Esophagus squamous epithelium (tissue), 5 donors: Measurements from ENCODE around the gene RABEP1. TPM values are rescaled to one million over a fixed set of nuclear protein-coding genes. Genes with fewer than 3 reads are reported as not detected.

Experiments used
- DNase-seq: peaks from one replicate; lab custom pipeline; 2025; lab: John Stamatoyannopoulos, UW
- H3K27ac ChIP-seq, 4 donors: fragments of 200-600 bp; sonication (generic); one replicate each; pipeline ENCODE4 v1.5.1; 2016 to 2019; ENCODE audit warnings: mild to moderate bottlenecking in 1 of 4
- H3K27me3 ChIP-seq, 4 donors: fragments of 200-600 bp; sonication (generic); 1 replicate in 3 of 4; 2 replicates in 1 of 4; pipeline versions ENCODE4 v1.5.1 to v1.6.0; 2017 to 2021; ENCODE audit warnings: antibody characterized with exemption in 1 of 4
- H3K36me3 ChIP-seq, 3 donors: fragments of 200-600 bp; sonication (generic); one replicate each; pipeline ENCODE4 v1.5.1; 2016 to 2019
- H3K4me1 ChIP-seq, 3 donors: fragments of 200-600 bp; sonication (generic); one replicate each; pipeline ENCODE4 v1.5.1; 2017 to 2019
- H3K4me3 ChIP-seq, 4 donors: fragments of 200-600 bp; sonication (generic); 1 replicate in 3 of 4; 2 replicates in 1 of 4; pipeline ENCODE4 v1.5.1; 2016 to 2019; ENCODE audit warnings: mild to moderate bottlenecking in 2 of 4, moderate library complexity in 1 of 4
- H3K9me3 ChIP-seq, 3 donors: fragments of 200-600 bp; sonication (generic); one replicate each; pipeline ENCODE4 v1.5.1; 2016 to 2019
- CTCF ChIP-seq, 6 experiments: fragments of 450-650 bp in 4 of 6; fragments of 200-600 bp in 2 of 6; sonication (generic) in 2 of 6; IDR thresholded peaks; one replicate each; pipeline ENCODE4 v1.5.1; 2016 to 2019; ENCODE audit warnings: antibody characterized with exemption in 6 of 6, mild to moderate bottlenecking in 4 of 6, moderate library complexity in 4 of 6
- POLR2A ChIP-seq, 4 donors: fragments of 450-650 bp; IDR thresholded peaks; one replicate each; pipeline ENCODE4 v1.6.1; 2017; ENCODE audit warnings: antibody characterized with exemption in 4 of 4, mild to moderate bottlenecking in 4 of 4, moderate library complexity in 3 of 4
- WGBS, 2 donors: methylation state at CpG; one replicate each; pipeline ENCODE4 v1.1.5; 2018; 5-methylcytosine and 5-hydroxymethylcytosine counted together
- intact Hi-C: fragments of 100-400 bp; cut with DNase I; formaldehyde crosslinking; loops from one replicate; pipeline ENCODE4 v1.15.0; 2022
- total RNA-seq, 4 donors: library from RNA; depleted of rRNA; stranded (reverse); fragments of >200 nt; gene quantifications; one replicate each; pipeline ENCODE4 v1.1.0, GENCODE V29; 2016
- donor health status: DM: yes; HTN: yes; CAD: no.

RABEP1 gene
- total RNA-seq, 4 donors from 2014 or later = 9.9 to 33.2 (median 23.3) TPM

- TF ChIP-seq CTCF (IDR thresholded peaks at IDR 0.05) (no peak), POLR2A (IDR thresholded peaks at IDR 0.05) (no peak)
- intact Hi-C loops = no loop called here
Measured at GRCh38 chr17:5272322-5272721, 9.8 kb upstream of the RABEP1 start.

GRCh38 chr17:5282642-5283217, 646 bp downstream of the RABEP1 start:
- Histone ChIP-seq H3K27ac (peak overlapping the region; percentile 75 to 95 (median 91)), H3K36me3 (no peaks in the 10 kb centered on the region), H3K9me3 (no peaks in the 10 kb centered on the region), H3K27me3 (no peaks in the 10 kb centered on the region), H3K4me1 (peaks cover 9 to 29% (median 17%) of the 10 kb centered on the region in 3 donors), H3K4me3 (peak overlapping the region; percentile 70 to 97 (median 92))
- intact Hi-C loops = no loop called here
- no peak for DNase-seq
- TF ChIP-seq POLR2A (IDR thresholded peaks at IDR 0.05) = no peak
- no peak for TF ChIP-seq CTCF (IDR thresholded peaks at IDR 0.05)
- WGBS, 2 donors = 2% methylated on average over 12 to 13 of the region's 34 CpGs

More at GRCh38 chr17:5272322-5272721, 9.8 kb upstream of the RABEP1 start:
- Histone ChIP-seq H3K27me3 (no peaks in the 10 kb centered on the region), H3K36me3 (no peaks in the 10 kb centered on the region), H3K27ac (no peak overlapping the region), H3K9me3 (no peaks in the 10 kb centered on the region), H3K4me3 (no peak overlapping the region), H3K4me1 (no peaks in the 10 kb centered on the region)
- 68 to 77% methylated on average over 6 of the region's 6 CpGs for WGBS, 2 donors
- DNase-seq = no peak

- Histone ChIP-seq H3K27ac (peak overlapping the region in 1 of 4 donors; percentile 4), H3K36me3 (no peaks in the 10 kb centered on the region), H3K27me3 (no peaks in the 10 kb centered on the region), H3K9me3 (no peaks in the 10 kb centered on the region), H3K4me3 (peak overlapping the region in 3 of 4 donors; percentile 5 to 97 (median 89)), H3K4me1 (peaks cover 9 to 36% (median 17%) of the 10 kb centered on the region in 3 donors)
- intact Hi-C loops = no loop called here
- DNase-seq = no peak
- WGBS, 2 donors = 38 to 41% methylated on average over 5 of the region's 5 CpGs
- TF ChIP-seq CTCF (IDR thresholded peaks at IDR 0.05) = no peak
- no peak for TF ChIP-seq POLR2A (IDR thresholded peaks at IDR 0.05)
Measured at GRCh38 chr17:5283571-5284315, 1.7 kb downstream of the RABEP1 start.

- peaks cover 9 to 38% (median 17%) of the 10 kb centered on the region in 3 donors for H3K4me1 ChIP-seq
- intact Hi-C loops = no loop called here
- no peak for DNase-seq
- H3K4me3 ChIP-seq = no peak overlapping the region
- H3K27ac ChIP-seq = no peak overlapping the region
- H3K27me3 ChIP-seq = no peaks in the 10 kb centered on the region
- no peaks in the 10 kb centered on the region for H3K9me3 ChIP-seq
- H3K36me3 ChIP-seq = no peaks in the 10 kb centered on the region
- TF ChIP-seq CTCF (IDR thresholded peaks at IDR 0.05) (no peak), POLR2A (IDR thresholded peaks at IDR 0.05) (no peak)
- 69 to 76% methylated on average over 7 of the region's 7 CpGs for WGBS, 2 donors
Measured at GRCh38 chr17:5284681-5285080, 2.6 kb downstream of the RABEP1 start.

GRCh38 chr17:5286846-5287245, 4.8 kb downstream of the RABEP1 start:
- no peaks in the 10 kb centered on the region for H3K36me3 ChIP-seq
- DNase-seq = no peak
- no peak overlapping the region for H3K27ac ChIP-seq
- TF ChIP-seq CTCF (IDR thresholded peaks at IDR 0.05) = no peak
- no peak for TF ChIP-seq POLR2A (IDR thresholded peaks at IDR 0.05)
- peaks cover 4 to 34% (median 17%) of the 10 kb centered on the region in 3 donors for H3K4me1 ChIP-seq
- no peaks in the 10 kb centered on the region for H3K27me3 ChIP-seq
- intact Hi-C loops = no loop called here
- H3K9me3 ChIP-seq = no peaks in the 10 kb centered on the region
- 95 to 98% methylated on average over 3 of the region's 3 CpGs for WGBS, 2 donors
- H3K4me3 ChIP-seq = no peak overlapping the region
